ENCODE data around the gene RCVRN. TPM values are rescaled to one million over a fixed set of nuclear protein-coding genes. Genes with fewer than 3 reads are reported as not detected.

The RCVRN gene
- 1 to 10 TPM in 1 of 4 donors, under 1 TPM in 3; 0.06 to 1.1 (median 0.24) TPM for total RNA-seq

GRCh38 chr17:9905078-9905415 is at the start of gene RCVRN:
Gene RCVRN, minus strand, starts transcription at chr17:9905271. Its CDS starts 91 bp downstream, at chr17:9905180.
- WGBS, 2 donors, result 91 to 93% methylated on average over 11 of the region's 11 CpGs
- DNase-seq (ENCODE audit: low spot score in 2 of 2), result no peak
- no peak within 1 kb of the TSS for H3K4me3 ChIP-seq (ENCODE audit: low read depth, poor library complexity, severe bottlenecking)
- TF ChIP-seq POLR2A (IDR thresholded peaks at IDR 0.05) (no peak), CTCF (IDR thresholded peaks at IDR 0.05) (no peak)
- intact Hi-C loops (cut with DNase I; ENCODE audit: low total_unique reads), result no loop called here

DNA sequence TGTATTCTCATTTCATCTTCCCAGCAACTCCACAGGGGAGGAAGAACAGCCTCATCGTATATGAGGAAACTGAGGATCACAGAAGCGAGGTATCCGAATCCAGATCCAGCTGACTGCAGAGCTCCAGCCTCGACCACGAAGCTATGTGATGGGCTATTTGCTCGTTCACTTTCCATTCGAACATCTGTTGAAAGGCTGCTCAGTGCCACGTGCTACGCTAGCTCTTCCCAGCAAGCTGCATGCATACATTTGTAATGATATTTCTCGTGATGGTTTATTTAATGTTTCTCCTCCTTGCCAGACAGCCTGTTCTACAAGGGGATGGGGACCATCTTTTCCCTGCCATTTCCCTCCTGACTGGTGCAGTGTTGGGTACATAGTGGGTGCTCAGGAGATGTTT is 48.4 kb upstream of the RCVRN start:
- TF ChIP-seq POLR2A (IDR thresholded peaks at IDR 0.05) (no peak), CTCF (IDR thresholded peaks at IDR 0.05) (no peak)
- no peak overlapping the region for H3K4me3 ChIP-seq (ENCODE audit: low read depth, poor library complexity, severe bottlenecking)
- intact Hi-C loops (cut with DNase I; ENCODE audit: low total_unique reads), result no loop called here
- 70 to 76% methylated on average over 10 of the region's 10 CpGs for WGBS, 2 donors
- no peak for DNase-seq (ENCODE audit: low spot score in 2 of 2)

- intact Hi-C loops (cut with DNase I; ENCODE audit: low total_unique reads), result no loop called here
- no peak overlapping the region for H3K4me3 ChIP-seq (ENCODE audit: low read depth, poor library complexity, severe bottlenecking)
- TF ChIP-seq POLR2A (IDR thresholded peaks at IDR 0.05) (no peak), CTCF (IDR thresholded peaks at IDR 0.05) (no peak)
- WGBS, 2 donors, result 73 to 80% methylated on average over 5 of the region's 5 CpGs
- DNase-seq (ENCODE audit: low spot score in 2 of 2), result no peak
Observed at GRCh38 chr17:9951803-9952202, 46.7 kb upstream of the RCVRN start.

DNA sequence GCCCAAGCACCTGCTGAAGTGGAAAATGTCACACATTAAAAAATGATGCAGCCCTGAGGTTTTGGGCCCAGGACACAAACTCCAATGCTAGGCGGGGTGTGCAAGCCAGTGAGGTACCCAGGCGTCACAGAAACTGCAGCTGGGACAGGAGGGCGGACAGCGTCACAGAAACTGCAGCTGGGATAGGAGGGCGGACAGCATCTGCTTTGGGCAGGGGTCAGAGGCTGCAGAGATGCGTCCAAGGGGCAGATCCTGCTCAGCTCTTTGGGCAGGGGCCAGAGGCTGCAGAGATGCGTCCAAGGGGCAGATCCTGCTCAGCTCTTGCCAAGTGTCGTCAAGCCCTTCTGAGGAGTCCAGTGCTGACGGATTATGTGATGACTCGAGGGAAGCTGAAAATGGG is 43.9 kb upstream of the RCVRN start:
- H3K4me3 ChIP-seq (ENCODE audit: low read depth, poor library complexity, severe bottlenecking), result no peak overlapping the region
- no peak for DNase-seq (ENCODE audit: low spot score in 2 of 2)
- TF ChIP-seq POLR2A (IDR thresholded peaks at IDR 0.05), result no peak
- no peak for TF ChIP-seq CTCF (IDR thresholded peaks at IDR 0.05)
- WGBS, 2 donors, result 63 to 68% methylated on average over 10 of the region's 10 CpGs
- intact Hi-C loops (cut with DNase I; ENCODE audit: low total_unique reads), result no loop called here

- intact Hi-C loops (cut with DNase I; ENCODE audit: low total_unique reads), result no loop called here
- WGBS, 2 donors, result 85 to 92% methylated on average over 7 of the region's 7 CpGs
- TF ChIP-seq POLR2A (IDR thresholded peaks at IDR 0.05), result no peak
- TF ChIP-seq CTCF (IDR thresholded peaks at IDR 0.05), result no peak
- DNase-seq (ENCODE audit: low spot score in 2 of 2), result no peak
- H3K4me3 ChIP-seq (ENCODE audit: low read depth, poor library complexity, severe bottlenecking), result no peak overlapping the region
Observed at GRCh38 chr17:9944704-9945103, 39.6 kb upstream of the RCVRN start.

DNA sequence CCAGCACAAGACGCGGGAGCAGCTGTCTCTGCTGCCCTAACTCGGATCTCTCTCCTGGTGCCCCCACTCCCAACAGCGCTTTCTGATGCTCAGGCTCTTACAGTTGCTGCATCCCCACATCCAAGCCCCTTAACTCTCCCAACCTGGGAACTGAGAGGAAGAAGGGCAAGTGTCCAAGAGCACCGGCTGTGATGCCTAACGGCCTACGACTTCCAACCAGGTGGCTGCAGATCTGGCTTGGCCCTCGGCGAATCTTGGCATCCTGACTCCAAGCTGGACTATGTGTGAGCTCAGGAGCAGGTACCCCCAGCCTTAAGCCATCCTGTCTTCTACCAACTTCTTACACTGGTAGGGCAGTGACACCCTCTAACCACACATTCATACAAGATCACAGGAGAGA is 38.3 kb upstream of the RCVRN start:
- H3K4me3 ChIP-seq (ENCODE audit: low read depth, poor library complexity, severe bottlenecking), result no peak overlapping the region
- WGBS, 2 donors, result 86 to 90% methylated on average over 9 of the region's 9 CpGs
- intact Hi-C loops (cut with DNase I; ENCODE audit: low total_unique reads), result no loop called here
- no peak for TF ChIP-seq POLR2A (IDR thresholded peaks at IDR 0.05)
- no peak for TF ChIP-seq CTCF (IDR thresholded peaks at IDR 0.05)
- DNase-seq (ENCODE audit: low spot score in 2 of 2), result no peak

All from lower leg skin (tissue), 4 donors.